Subcutaneous adipose tissue (tissue), 4 donors: ENCODE measurements around the gene THSD4. TPM values are rescaled to one million over a fixed set of nuclear protein-coding genes. Genes with fewer than 3 reads are reported as not detected.

Source experiments
- CTCF ChIP-seq: fragments of 450-650 bp; IDR thresholded peaks from one replicate; pipeline ENCODE4 v1.5.1; 2016; ENCODE audit warnings: low read depth, mild to moderate bottlenecking, control low read depth, antibody characterized with exemption, moderate library complexity
- total RNA-seq, 4 donors: library from RNA; depleted of rRNA; stranded (reverse); fragments of >200 nt; gene quantifications; one replicate each; pipeline ENCODE4 v1.1.0, GENCODE V29; 2016

THSD4 gene
- total RNA-seq, 4 donors from 2014 or later = 0.17 to 0.94 (median 0.63) TPM

GRCh38 chr15:71551566-71551965 is 436.3 kb downstream of the THSD4 start:
- TF ChIP-seq CTCF = no peak

- no peak for TF ChIP-seq CTCF
These were observed 443.8 kb downstream of the THSD4 start for GRCh38 chr15:71559098-71559497.

- TF ChIP-seq CTCF = no peak
These were observed 444.3 kb downstream of the THSD4 start for GRCh38 chr15:71559616-71560015.

GRCh38 chr15:71562251-71562650 is 447.0 kb downstream of the THSD4 start:
- no peak for TF ChIP-seq CTCF

- TF ChIP-seq CTCF = no peak
These were observed 448.9 kb downstream of the THSD4 start for GRCh38 chr15:71564217-71564616.

- no peak for TF ChIP-seq CTCF
These were observed 449.7 kb downstream of the THSD4 start for GRCh38 chr15:71565006-71565405.

GRCh38 chr15:71565631-71566160 is 450.4 kb downstream of the THSD4 start:
- TF ChIP-seq CTCF = no peak
